K562 (cell line): ENCODE results near the gene HDLBP. TPM values are rescaled to one million over a fixed set of nuclear protein-coding genes. Genes with fewer than 3 reads are reported as not detected.
"Not testable (repeated sequence)": the region's sequence is repeated elsewhere in the genome, so short reads cannot be mapped to it uniquely, and the experiment has no call there.

ENCODE experiments used
- ATAC-seq: fragments of 200-7000 bp; cut with Tn5 transposase; 3 replicates; pipeline ENCODE4 v1.9.1; 2020; ENCODE audit warnings: moderate library complexity
- BruUV-seq: library from RNA; stranded (reverse); fragments of 400-500 nt; replicated peaks from 2 replicates; lab custom pipeline; 2021; lab: Mats Ljungman, UMichigan
- CTCF ChIA-PET: fragments of 300-600 bp; formaldehyde crosslinking; extraction: SDS; loops from one replicate; lab custom pipeline; 2021; ENCODE audit warnings: low intra/inter-chr PET ratio; lab: Yijun Ruan, JAX
- POLR2A ChIA-PET: fragments of 300-600, 350-650 bp; sonication (Branson Sonifier 250); formaldehyde crosslinking; extraction: SDS; loops from one replicate; lab custom pipeline; 2021; ENCODE audit warnings: antibody characterized with exemption, inconsistent platforms; lab: Yijun Ruan, JAX
- DNase-seq, 4 experiments: peaks; one replicate each; pipeline versions ENCODE4 v3.0.0 to v3.0.0-alpha.2; 2011 to 2018; ENCODE audit warnings: low spot score in 3 of 4, mixed read lengths in 3 of 4; ENCODE audit errors: extremely low read depth in 1 of 4
- FAIRE-seq: peaks from 2 replicates; lab custom pipeline; 2011; peaks lifted over from hg19 to GRCh38; lab: Jason Lieb, UNC
- H2AFZ ChIP-seq: 2 replicates; pipeline ENCODE4 v1.6.0; 2011; ENCODE audit warnings: low read depth, low read length, control low read depth, inconsistent platforms
- H3K27ac ChIP-seq: fragments of 200-600 bp; 3 replicates; pipeline ENCODE4 v1.8.0; 2011; ENCODE audit warnings: low read depth, mild to moderate bottlenecking, control low read depth, inconsistent platforms, low read length, moderate library complexity, mixed read lengths; ENCODE audit errors: extremely low read depth
- H3K27me3 ChIP-seq, 2 experiments: fragments of 300-600 bp in 1 of 2; 2 replicates in 1 of 2; 3 replicates in 1 of 2; pipeline versions ENCODE4 v1.6.0 to v1.8.0; 2011; ENCODE audit warnings: inconsistent platforms in 2 of 2, low read length in 2 of 2, mild to moderate bottlenecking in 1 of 2, mixed read lengths in 1 of 2, moderate library complexity in 1 of 2; ENCODE audit not compliant: control insufficient read depth in 2 of 2, insufficient read depth in 2 of 2
- H3K36me3 ChIP-seq: fragments of 300-600 bp; 3 replicates; pipeline ENCODE4 v1.8.0; 2011; ENCODE audit warnings: mild to moderate bottlenecking, low read length, inconsistent platforms; ENCODE audit not compliant: control insufficient read depth, insufficient read depth
- H3K4me1 ChIP-seq, 2 experiments: fragments of 200-600 bp in 1 of 2; replicated peaks in 1 of 2; 2 replicates in 1 of 2; 3 replicates in 1 of 2; pipeline versions ENCODE4 v1.5.1 to v1.8.0; 2011; ENCODE audit warnings: inconsistent platforms in 2 of 2, low read length in 2 of 2, mild to moderate bottlenecking in 1 of 2, mixed read lengths in 1 of 2, moderate library complexity in 1 of 2; ENCODE audit not compliant: control insufficient read depth in 2 of 2, insufficient read depth in 2 of 2
- H3K4me2 ChIP-seq: 2 replicates; pipeline ENCODE4 v1.6.1; 2011; ENCODE audit warnings: low read length, control low read depth, inconsistent platforms, mixed read lengths; ENCODE audit not compliant: insufficient read depth
- H3K4me3 ChIP-seq: fragments of 200-600 bp; sonication (generic), shearing (Covaris generic); 2 replicates; pipeline ENCODE4 v1.5.1; 2016; ENCODE audit warnings: control low read depth, inconsistent platforms
- H3K79me2 ChIP-seq: fragments of 200-600 bp; 3 replicates; pipeline ENCODE4 v1.8.0; 2011; ENCODE audit warnings: low read length, inconsistent platforms; ENCODE audit not compliant: control insufficient read depth, insufficient read depth
- H3K9ac ChIP-seq, 2 experiments: 2 replicates each; pipeline versions ENCODE4 v1.6.0 to v1.6.1; 2011; ENCODE audit warnings: low read depth in 2 of 2, low read length in 2 of 2, control low read depth in 1 of 2, inconsistent platforms in 1 of 2, mild to moderate bottlenecking in 1 of 2, mixed read lengths in 1 of 2; ENCODE audit not compliant: insufficient read depth in 1 of 2
- H3K9me1 ChIP-seq: one replicate; pipeline ENCODE4 v1.6.0; 2011; ENCODE audit warnings: inconsistent platforms, mild to moderate bottlenecking, low read length, moderate library complexity; ENCODE audit not compliant: control insufficient read depth, insufficient read depth
- H3K9me3 ChIP-seq: replicated peaks from 2 replicates; pipeline ENCODE4 v1.5.1; 2011; ENCODE audit warnings: low read depth, low read length, inconsistent platforms; ENCODE audit not compliant: control insufficient read depth, insufficient read depth
- H4K20me1 ChIP-seq: replicated peaks from 2 replicates; pipeline ENCODE4 v1.6.1; 2011; ENCODE audit warnings: low read length, inconsistent platforms, mixed read lengths; ENCODE audit not compliant: control insufficient read depth, insufficient read depth
- BCOR ChIP-seq: fragments of 450-650 bp; IDR thresholded peaks from 2 replicates; pipeline ENCODE4 v1.6.1; 2016
- C11orf30 ChIP-seq: fragments of 450-650 bp; IDR thresholded peaks from 2 replicates; pipeline ENCODE4 v1.6.1; 2016; ENCODE audit warnings: low read depth, mild to moderate bottlenecking
- MAFG ChIP-seq: fragments of 450-650 bp; conservative IDR thresholded peaks from 2 replicates; pipeline ENCODE4 v1.6.1; 2016; ENCODE audit warnings: missing genetic modification characterization, missing compliant biosample characterization
- ZNF121 ChIP-seq: sonication (generic); formaldehyde crosslinking; conservative IDR thresholded peaks from 2 replicates; pipeline ENCODE4 v1.8.0; 2022; ENCODE audit warnings: missing genetic modification reagents
- ZNF316 ChIP-seq: fragments of 450-650 bp; IDR thresholded peaks from 2 replicates; pipeline ENCODE4 v1.6.1; 2016
- WGBS: fragments of 100-300 bp; shearing (Covaris generic); methylation state at CpG from one replicate; pipeline ENCODE4 v1.1.6; 2016; ENCODE audit warnings: low coverage, mixed read lengths; ENCODE audit not compliant: insufficient coverage; ENCODE audit errors: missing lambda C conversion rate; 5-methylcytosine and 5-hydroxymethylcytosine counted together
- in situ Hi-C: fragments of 300-500 bp; cut with MboI; formaldehyde crosslinking; loops from 4 replicates; pipeline ENCODE4 v1.15.0; 2018; ENCODE audit warnings: inconsistent platforms, mixed read lengths
- intact Hi-C: fragments of 100-400 bp; cut with micrococcal nuclease; formaldehyde crosslinking; loops from 2 replicates; pipeline ENCODE4 v1.14.2; 2022
- polyA plus RNA-seq, 8 experiments: library from polyadenylated mRNA; depleted of rRNA in 4 of 8; stranded (reverse) in 5 of 8; unstranded in 3 of 8; fragments of >200 nt; fragmentation: Nextera tagmentation in 2 of 8; fragmentation: Illumina TruSeq in 1 of 8; extraction: Ambion mirVana in 2 of 8; extraction: Trizol in 1 of 8; gene quantifications; 2 replicates each; pipeline versions ENCODE4 v1.2.1 to v1.2.3, GENCODE V29; 2011 to 2014; ENCODE audit warnings: inconsistent platforms in 1 of 8, missing spikeins in 1 of 8
- total RNA-seq, 7 experiments: library from RNA; depleted of rRNA in 6 of 7; stranded (reverse); fragments of >200 nt in 6 of 7; fragmentation: Illumina TruSeq in 2 of 7; extraction: Trizol in 2 of 7; gene quantifications; 2 replicates each; pipeline versions ENCODE4 v1.2.1 to v1.2.3, GENCODE V29; 2011 to 2021; ENCODE audit warnings: low replicate concordance in 1 of 7
- TF ChIP-seq, protein P1 (sequence below): conservative IDR thresholded peaks from 2 replicates; pipeline ENCODE4 v1.6.1; 2011; ENCODE audit warnings: low read depth, mild to moderate bottlenecking, low read length; ENCODE audit not compliant: control insufficient read depth

Gene HDLBP
- total and polyA plus RNA-seq, 9 of the 15 experiments (the other 6 are each of a cell fraction or from before 2014, with no cell fraction given), result 24.4 to 378 (median 146) TPM

DNA sequence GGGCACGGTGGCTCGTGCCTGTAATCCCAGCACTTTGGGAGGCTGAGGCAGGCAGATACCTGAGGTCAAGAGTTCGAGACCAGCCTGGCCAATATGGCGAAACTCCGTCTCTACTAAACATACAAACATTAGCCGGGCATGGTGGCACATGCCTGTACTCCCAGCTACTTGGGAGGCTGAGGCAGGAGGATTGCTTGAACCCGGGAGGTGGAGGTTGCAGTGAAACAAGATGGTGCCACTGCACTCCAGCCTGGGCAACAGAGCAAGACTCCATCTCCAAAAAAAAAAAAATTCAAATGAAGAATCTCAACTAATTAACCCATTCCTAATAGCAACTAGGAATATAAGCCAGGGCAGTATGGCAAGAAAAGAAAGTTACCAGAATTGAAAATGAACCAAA is 37.2 kb downstream of the HDLBP start:
- H3K4me2 ChIP-seq, H3K4me3 ChIP-seq, ATAC-seq, in situ Hi-C loops, FAIRE-seq, CTCF ChIA-PET: not testable (repeated sequence)
- POLR2A ChIA-PET, result interaction anchor here (0.6 to 1.5 kb wide), 2 partner anchors 9 to 37 kb away, joined by 3 to 5 read pairs; no protein-coding TSS in a partner anchor
- intact Hi-C loops, result loop anchor here (5.0 kb wide), 1 partner anchor 39 kb away; the partner anchor contains the start of genes HDLBP and SEPTIN2
- H3K4me1 ChIP-seq, result peaks cover 7 to 24% of the 10 kb centered on the region in 2 experiments; a peak in 4 of 5 replicates
- TF ChIP-seq BCOR, result peak; percentile 39; the same call in 1 of the 2 replicates
- peak; percentile 49; the same call in 1 of the 2 replicates for TF ChIP-seq ZNF121 (CRISPR knock-in tag)
- TF ChIP-seq, all 486 proteins: peak for 2; not testable (repeated sequence) for 484
- not testable (repeated sequence) for H2AFZ ChIP-seq, H3K9ac ChIP-seq, DNase-seq, H3K9me3 ChIP-seq, H3K27me3 ChIP-seq, H3K27ac ChIP-seq, BruUV-seq, H3K9me1 ChIP-seq, H4K20me1 ChIP-seq
- 96% methylated on average over 4 of the region's 7 CpGs for WGBS
- 0 out of 3 replicates have a peak, but pooled peaks cover 13% of the 10 kb centered on the region for H3K36me3 ChIP-seq
- H3K79me2 ChIP-seq, result peaks cover 98% of the 10 kb centered on the region

DNA sequence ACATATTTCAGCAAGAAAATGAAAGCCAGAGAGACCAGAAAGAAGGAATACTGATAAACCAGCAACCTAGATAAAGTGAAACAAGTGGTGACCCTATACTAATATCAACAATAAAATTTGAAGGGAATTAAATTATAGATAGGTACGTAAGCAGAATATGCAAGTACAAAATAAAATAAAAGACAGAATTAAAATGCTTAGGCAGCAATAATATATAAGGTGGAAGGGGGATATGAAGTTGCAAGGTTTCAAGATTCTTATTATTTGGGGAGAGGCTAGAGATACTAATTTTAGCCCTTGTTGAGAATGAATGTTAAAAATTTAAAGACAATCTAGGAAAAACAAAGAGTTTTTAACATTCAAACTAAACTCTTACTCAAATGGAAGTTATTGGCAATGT is 39.6 kb downstream of the HDLBP start:
- no peaks in the 10 kb centered on the region for H3K9me1 ChIP-seq
- TF ChIP-seq C11orf30 (peak; percentile 69), ZNF316 (peak; percentile 83), MAFG (peak; percentile 54; the same call in 1 of the 2 replicates)
- TF ChIP-seq, protein P1, sequence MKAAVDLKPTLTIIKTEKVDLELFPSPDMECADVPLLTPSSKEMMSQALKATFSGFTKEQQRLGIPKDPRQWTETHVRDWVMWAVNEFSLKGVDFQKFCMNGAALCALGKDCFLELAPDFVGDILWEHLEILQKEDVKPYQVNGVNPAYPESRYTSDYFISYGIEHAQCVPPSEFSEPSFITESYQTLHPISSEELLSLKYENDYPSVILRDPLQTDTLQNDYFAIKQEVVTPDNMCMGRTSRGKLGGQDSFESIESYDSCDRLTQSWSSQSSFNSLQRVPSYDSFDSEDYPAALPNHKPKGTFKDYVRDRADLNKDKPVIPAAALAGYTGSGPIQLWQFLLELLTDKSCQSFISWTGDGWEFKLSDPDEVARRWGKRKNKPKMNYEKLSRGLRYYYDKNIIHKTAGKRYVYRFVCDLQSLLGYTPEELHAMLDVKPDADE, result no peak
- H3K4me1 ChIP-seq, result peaks cover 11 to 19% of the 10 kb centered on the region in 2 experiments; a peak in 4 of 5 replicates
- H3K36me3 ChIP-seq, result 0 out of 3 replicates have a peak, but pooled peaks cover 13% of the 10 kb centered on the region
- POLR2A ChIA-PET, result no interaction called here
- H3K27ac ChIP-seq, result no peak overlapping the region
- 92% methylated on average over 1 of the region's 1 CpG for WGBS
- BruUV-seq, result no TSS peak
- no peak overlapping the region for H2AFZ ChIP-seq
- ATAC-seq, result no peak
- peaks cover 95% of the 10 kb centered on the region for H3K79me2 ChIP-seq
- CTCF ChIA-PET, result no interaction called here
- DNase-seq, result no peak
- 0 out of 2 replicates have a peak, but pooled peaks cover 3% of the 10 kb centered on the region for H4K20me1 ChIP-seq
- H3K4me3 ChIP-seq, result no peak overlapping the region
- FAIRE-seq, result no peak
- intact Hi-C loops (loop anchor here (5.0 kb wide), 1 partner anchor 41 kb away; the partner anchor contains the start of genes HDLBP and SEPTIN2), in situ Hi-C loops (no loop called here)
- H3K9ac ChIP-seq, result no peak overlapping the region
- no peaks in the 10 kb centered on the region for H3K9me3 ChIP-seq
- no peaks in the 10 kb centered on the region for H3K27me3 ChIP-seq
- H3K4me2 ChIP-seq, result no peak overlapping the region
